Pancreas (tissue), 10 donors: ENCODE data around the gene MILR1. TPM values are rescaled to one million over a fixed set of nuclear protein-coding genes. Genes with fewer than 3 reads are reported as not detected.

Experiments
- ATAC-seq, 4 donors: fragments of 200-7000 bp; cut with Tn5 transposase; one replicate each; pipeline versions ENCODE4 v1.8.0 to v1.9.1; 2020; ENCODE audit warnings: mild to moderate bottlenecking in 4 of 4, moderate library complexity in 4 of 4
- DNase-seq, 6 donors: peaks; one replicate each; pipeline ENCODE4 v3.0.0-alpha.2; 2020
- FAIRE-seq: peaks from 2 replicates; lab custom pipeline; 2012; peaks lifted over from hg19 to GRCh38; lab: Jason Lieb, UNC
- H3K27ac ChIP-seq, 4 donors: fragments of 200-600 bp; sonication (generic); 1 replicate in 3 of 4; 2 replicates in 1 of 4; pipeline versions ENCODE4 v1.5.0 to v1.8.0; 2020
- H3K27me3 ChIP-seq, 4 donors: fragments of 200-600 bp; one replicate each; pipeline ENCODE4 v1.8.0; 2021
- H3K36me3 ChIP-seq, 3 donors: fragments of 200-600 bp; sonication (generic) in 1 of 3; one replicate each; pipeline versions ENCODE4 v1.5.0 to v1.8.0; 2020 to 2021
- H3K4me1 ChIP-seq, 3 donors: fragments of 200-600 bp; one replicate each; pipeline ENCODE4 v1.8.0; 2021
- H3K4me3 ChIP-seq, 4 donors: fragments of 200-600 bp; sonication (generic) in 2 of 4; one replicate each; pipeline versions ENCODE4 v1.5.0 to v1.8.0; 2020 to 2021
- H3K9me3 ChIP-seq, 4 donors: fragments of 200-600 bp; one replicate each; pipeline ENCODE4 v1.8.0; 2021
- WGBS, 2 donors: extraction: QIAGEN DNeasy Blood & Tissue Kit; methylation state at CpG; one replicate each; pipeline ENCODE4 v1.1.7; 2013; 5-methylcytosine and 5-hydroxymethylcytosine counted together
- intact Hi-C, 3 donors: fragments of 100-400 bp; cut with DNase I; formaldehyde crosslinking; loops; one replicate each; pipeline versions ENCODE4 v1.11.1 to v1.14.2; 2022
- polyA plus RNA-seq, 2 donors: library from polyadenylated mRNA; stranded (reverse); fragments of 200-250 nt; gene quantifications; one replicate each; pipeline ENCODE4 v1.2.3, GENCODE V29; 2013
- total RNA-seq, 6 donors: library from RNA; stranded (reverse); fragmentation: NEBNext Ultra II Directional in 4 of 6; extraction: Animal tissue kit (Norgen Biotek cat#: 25700) in 4 of 6; gene quantifications; one replicate each; pipeline versions ENCODE4 v1.2.1 to v1.2.4, GENCODE V29; 2021 to 2023
- TF ChIP-seq, protein P1 (sequence below), 4 donors: fragments of 200-600 bp; sonication (generic) in 3 of 4; IDR thresholded peaks; one replicate each; pipeline versions ENCODE4 v1.5.0 to v1.8.0; 2021; ENCODE audit warnings: antibody characterized with exemption in 4 of 4
- donor health status: healthy with polysubstance abuse.
- donor health status: DM: no; HTN: no; CAD: no; lungs with moderate emphysema.
- donor health status: DM: no; HTN: no; CAD: no.
- donor health status: control.
- donor health status: control.
- donor health status: Bipolar disorder and iron deficiency.
- donor health status: DM: yes; HTN: yes; CAD: no.
- donor health status: DM: no; HTN: no; CAD: no.
- donor health status: DM: no; HTN: no; CAD: no.
- donor health status: DM: yes; HTN: yes; CAD: no.

MILR1 gene, protein sequence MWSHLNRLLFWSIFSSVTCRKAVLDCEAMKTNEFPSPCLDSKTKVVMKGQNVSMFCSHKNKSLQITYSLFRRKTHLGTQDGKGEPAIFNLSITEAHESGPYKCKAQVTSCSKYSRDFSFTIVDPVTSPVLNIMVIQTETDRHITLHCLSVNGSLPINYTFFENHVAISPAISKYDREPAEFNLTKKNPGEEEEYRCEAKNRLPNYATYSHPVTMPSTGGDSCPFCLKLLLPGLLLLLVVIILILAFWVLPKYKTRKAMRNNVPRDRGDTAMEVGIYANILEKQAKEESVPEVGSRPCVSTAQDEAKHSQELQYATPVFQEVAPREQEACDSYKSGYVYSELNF
- total RNA-seq (1 to 10 TPM in 4 of 6 donors, under 1 TPM in 2; 0.51 to 6.3 (median 1.1) TPM), polyA plus RNA-seq (1 to 10 TPM; 1.5 to 2.4 TPM)

DNA sequence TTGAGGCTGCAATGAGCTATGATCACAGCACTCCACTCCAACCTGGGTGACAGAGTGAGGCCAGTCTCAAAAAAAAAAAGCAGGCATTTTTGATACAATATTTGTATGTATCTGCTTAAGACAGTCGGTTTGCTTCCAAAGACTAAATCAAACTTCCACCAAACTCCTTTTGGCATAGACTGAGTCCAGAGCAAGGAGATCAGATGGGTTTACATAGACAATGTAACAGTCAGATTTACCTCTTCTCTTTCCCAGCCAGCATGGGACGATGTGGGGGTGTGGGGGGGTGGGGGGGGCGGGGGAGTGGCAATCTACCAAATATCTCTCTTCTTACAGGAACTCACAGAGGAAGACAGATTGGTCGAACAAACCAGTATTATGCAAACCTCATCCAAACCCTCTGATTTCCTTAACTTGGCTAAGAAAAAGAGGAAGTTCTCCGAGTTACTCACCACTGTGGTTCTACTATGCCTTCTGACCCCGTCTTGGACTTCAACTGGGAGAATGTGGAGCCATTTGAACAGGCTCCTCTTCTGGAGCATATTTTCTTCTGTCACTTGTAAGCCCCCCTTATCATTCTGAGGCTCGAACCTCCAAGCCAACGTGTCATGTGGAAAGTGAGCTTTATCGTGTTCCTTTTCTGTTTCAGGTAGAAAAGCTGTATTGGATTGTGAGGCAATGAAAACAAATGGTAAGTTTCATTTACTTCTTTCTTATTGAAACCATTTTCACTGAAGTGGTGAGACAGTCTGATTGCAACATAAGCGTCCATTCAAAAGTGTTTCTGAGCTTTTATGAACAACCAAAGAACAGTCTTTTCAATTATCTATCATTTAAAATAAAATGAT is at the start of gene MILR1:
Gene MILR1, plus strand, starts transcription at position 451 of the 848 bp plus-strand sequence. Its CDS starts 54 bp downstream, at position 505.
- H3K27ac ChIP-seq: peak within 1 kb of the TSS in 2 of 4 donors; percentile 35 to 57
- no peaks in the 10 kb centered on the region for H3K36me3 ChIP-seq
- H3K27me3 ChIP-seq: no peaks in the 10 kb centered on the region
- ATAC-seq (peak in 3 of 4 donors; percentile 75 to 94 (median 92)), DNase-seq (peak in 1 of 6 donors; percentile 53), FAIRE-seq (no peak)
- peak within 1 kb of the TSS in 1 of 4 donors; percentile 10 for H3K4me3 ChIP-seq
- no peaks in the 10 kb centered on the region for H3K9me3 ChIP-seq
- TF ChIP-seq, protein P1, sequence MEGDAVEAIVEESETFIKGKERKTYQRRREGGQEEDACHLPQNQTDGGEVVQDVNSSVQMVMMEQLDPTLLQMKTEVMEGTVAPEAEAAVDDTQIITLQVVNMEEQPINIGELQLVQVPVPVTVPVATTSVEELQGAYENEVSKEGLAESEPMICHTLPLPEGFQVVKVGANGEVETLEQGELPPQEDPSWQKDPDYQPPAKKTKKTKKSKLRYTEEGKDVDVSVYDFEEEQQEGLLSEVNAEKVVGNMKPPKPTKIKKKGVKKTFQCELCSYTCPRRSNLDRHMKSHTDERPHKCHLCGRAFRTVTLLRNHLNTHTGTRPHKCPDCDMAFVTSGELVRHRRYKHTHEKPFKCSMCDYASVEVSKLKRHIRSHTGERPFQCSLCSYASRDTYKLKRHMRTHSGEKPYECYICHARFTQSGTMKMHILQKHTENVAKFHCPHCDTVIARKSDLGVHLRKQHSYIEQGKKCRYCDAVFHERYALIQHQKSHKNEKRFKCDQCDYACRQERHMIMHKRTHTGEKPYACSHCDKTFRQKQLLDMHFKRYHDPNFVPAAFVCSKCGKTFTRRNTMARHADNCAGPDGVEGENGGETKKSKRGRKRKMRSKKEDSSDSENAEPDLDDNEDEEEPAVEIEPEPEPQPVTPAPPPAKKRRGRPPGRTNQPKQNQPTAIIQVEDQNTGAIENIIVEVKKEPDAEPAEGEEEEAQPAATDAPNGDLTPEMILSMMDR (IDR thresholded peaks at IDR 0.05): no peak
- no peaks in the 10 kb centered on the region for H3K4me1 ChIP-seq
- intact Hi-C loops: no loop called here
- WGBS, 2 donors: 38 to 52% methylated on average over 10 of the region's 10 CpGs

DNA sequence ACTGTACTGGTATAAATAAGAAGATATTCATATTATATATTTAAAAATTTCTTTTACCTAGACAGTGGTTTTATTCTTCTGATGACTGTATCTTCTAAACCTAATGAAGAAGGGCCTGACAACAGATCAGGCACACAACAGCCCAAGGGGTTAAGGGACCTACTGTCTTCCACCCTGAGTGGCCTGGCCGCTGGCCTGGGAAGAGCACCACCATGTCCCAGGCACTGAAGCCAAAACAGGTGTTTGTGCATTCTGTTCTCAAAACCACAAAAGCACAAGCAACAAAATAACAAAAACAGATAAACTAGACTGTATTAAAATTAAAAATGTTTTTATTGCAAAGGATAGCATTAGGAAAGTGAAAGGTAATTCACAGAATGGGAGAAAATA is 49.2 kb upstream of the MILR1 start:
- TF ChIP-seq, protein P1 (IDR thresholded peaks at IDR 0.05): no peak
- Histone ChIP-seq H3K9me3 (no peaks in the 10 kb centered on the region), H3K27ac (no peak overlapping the region), H3K4me3 (no peak overlapping the region), H3K36me3 (no peaks in the 10 kb centered on the region), H3K4me1 (peaks cover 2 to 8% (median 4%) of the 10 kb centered on the region in 3 donors), H3K27me3 (no peaks in the 10 kb centered on the region)
- DNase-seq (no peak), ATAC-seq (no peak), FAIRE-seq (no peak)
- intact Hi-C loops: no loop called here
- 91 to 92% methylated on average over 1 of the region's 1 CpG for WGBS, 2 donors

DNA sequence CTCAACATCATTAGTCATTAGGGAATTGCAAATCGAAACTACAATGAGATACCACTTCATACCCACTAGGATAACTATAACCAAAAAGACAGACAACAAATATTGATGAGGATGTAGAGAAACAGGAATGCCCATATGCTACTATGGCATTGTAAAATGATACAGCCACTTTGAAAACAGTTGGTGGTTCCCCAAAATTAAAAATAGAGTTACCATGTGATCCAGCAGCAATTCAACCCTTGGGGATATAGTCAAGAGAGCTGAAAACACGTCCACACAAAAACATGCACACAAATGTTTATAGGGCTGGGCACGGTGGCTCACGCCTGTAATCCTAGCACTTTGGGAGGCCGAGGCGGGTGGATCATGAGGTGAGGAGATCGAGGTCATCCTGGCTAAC is 48.3 kb upstream of the MILR1 start:
- peaks cover 2 to 8% (median 4%) of the 10 kb centered on the region in 3 donors for H3K4me1 ChIP-seq
- H3K27me3 ChIP-seq: no peaks in the 10 kb centered on the region
- FAIRE-seq (no peak), ATAC-seq (peak in 2 of 4 donors; percentile 24 to 43), DNase-seq (no peak)
- H3K27ac ChIP-seq: no peak overlapping the region
- intact Hi-C loops: no loop called here
- no peaks in the 10 kb centered on the region for H3K36me3 ChIP-seq
- H3K4me3 ChIP-seq: no peak overlapping the region
- WGBS, 2 donors: 74 to 80% methylated on average over 7 of the region's 7 CpGs
- no peaks in the 10 kb centered on the region for H3K9me3 ChIP-seq
- TF ChIP-seq, protein P1 (IDR thresholded peaks at IDR 0.05): no peak

DNA sequence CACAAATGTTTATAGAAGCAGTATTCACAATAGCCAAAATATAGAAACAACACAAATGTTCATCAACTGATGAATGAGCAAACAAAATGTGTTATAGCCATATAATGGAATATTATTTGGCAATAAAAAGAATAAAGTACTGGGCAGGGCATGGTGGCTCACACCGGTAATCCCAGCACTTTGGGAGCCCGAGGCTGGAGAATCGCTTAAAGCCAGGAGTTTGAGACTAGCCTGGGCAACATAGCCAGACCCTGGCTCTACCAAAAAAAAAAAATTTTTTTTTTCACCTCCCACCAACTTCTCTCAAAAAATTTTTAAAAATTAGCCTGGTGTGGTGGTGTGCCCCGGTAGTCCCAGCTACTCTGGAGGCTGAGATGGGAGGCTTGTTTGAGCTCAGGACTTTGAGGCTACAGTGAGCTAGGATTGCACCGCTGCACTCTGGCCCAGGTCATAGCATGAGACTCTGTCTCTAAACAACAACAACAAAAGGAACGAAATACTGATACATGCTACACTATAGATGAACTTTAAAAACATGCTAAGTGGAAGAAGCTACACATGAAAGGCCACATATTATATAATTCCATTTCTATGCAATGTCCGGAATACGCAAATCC is 47.6 kb upstream of the MILR1 start:
- DNase-seq (no peak), FAIRE-seq (no peak), ATAC-seq (no peak)
- H3K36me3 ChIP-seq: no peaks in the 10 kb centered on the region
- TF ChIP-seq, protein P1 (IDR thresholded peaks at IDR 0.05): no peak
- WGBS, 2 donors: 83 to 85% methylated on average over 8 of the region's 8 CpGs
- H3K4me1 ChIP-seq: peaks cover 0 to 2% (median 0%) of the 10 kb centered on the region in 3 donors
- no peaks in the 10 kb centered on the region for H3K9me3 ChIP-seq
- H3K27me3 ChIP-seq: no peaks in the 10 kb centered on the region
- H3K27ac ChIP-seq: no peak overlapping the region
- intact Hi-C loops: no loop called here
- no peak overlapping the region for H3K4me3 ChIP-seq
